GM23248 (cell line): Measurements from ENCODE around the gene FARP2. TPM values are rescaled to one million over a fixed set of nuclear protein-coding genes. Genes with fewer than 3 reads are reported as not detected.

Experiments
- DNase-seq: peaks from one replicate; pipeline ENCODE4 v3.0.0-alpha.2; 2015
- H2AFZ ChIP-seq: fragments of 200-600 bp; sonication (generic); 2 replicates; pipeline ENCODE4 v1.6.1; 2016; ENCODE audit warnings: antibody characterized with exemption
- H3F3A ChIP-seq: fragments of 200-600 bp; sonication (generic); 2 replicates; pipeline ENCODE4 v1.6.1; 2016; ENCODE audit warnings: mild to moderate bottlenecking, antibody characterized with exemption, mixed run types; ENCODE audit not compliant: insufficient read depth
- H3K27ac ChIP-seq: fragments of 200-600 bp; sonication (generic); 2 replicates; pipeline ENCODE4 v1.5.1; 2016; ENCODE audit warnings: mild to moderate bottlenecking
- H3K27me3 ChIP-seq: fragments of 200-600 bp; sonication (generic); replicated peaks from 2 replicates; pipeline ENCODE4 v1.6.1; 2016; ENCODE audit warnings: mild to moderate bottlenecking; ENCODE audit not compliant: insufficient read depth
- H3K36me3 ChIP-seq: fragments of 200-600 bp; sonication (generic); 2 replicates; pipeline ENCODE4 v1.6.1; 2016; ENCODE audit warnings: low read depth, mild to moderate bottlenecking
- H3K4me1 ChIP-seq: fragments of 200-600 bp; sonication (generic); 2 replicates; pipeline ENCODE4 v1.6.1; 2016; ENCODE audit warnings: mild to moderate bottlenecking; ENCODE audit not compliant: insufficient read depth
- H3K4me2 ChIP-seq: fragments of 200-600 bp; sonication (generic); one replicate; pipeline ENCODE4 v1.6.1; 2016; ENCODE audit warnings: mild to moderate bottlenecking; ENCODE audit not compliant: unreplicated experiment
- H3K4me3 ChIP-seq: fragments of 200-600 bp; sonication (generic); 2 replicates; pipeline ENCODE4 v1.5.1; 2016; ENCODE audit warnings: mild to moderate bottlenecking
- H3K79me2 ChIP-seq: fragments of 200-600 bp; sonication (generic); 2 replicates; pipeline ENCODE4 v1.6.1; 2016; ENCODE audit warnings: mild to moderate bottlenecking; ENCODE audit not compliant: insufficient read depth
- H3K9ac ChIP-seq: fragments of 200-600 bp; sonication (generic); 2 replicates; pipeline ENCODE4 v1.6.1; 2016; ENCODE audit warnings: mild to moderate bottlenecking
- H3K9me2 ChIP-seq: fragments of 200-600 bp; sonication (generic); 2 replicates; pipeline ENCODE4 v1.6.1; 2016; ENCODE audit warnings: mixed run types, mild to moderate bottlenecking, moderate library complexity; ENCODE audit not compliant: insufficient read depth
- H3K9me3 ChIP-seq: fragments of 200-600 bp; sonication (generic); one replicate; pipeline ENCODE4 v1.6.1; 2017; ENCODE audit warnings: low read depth
- H4K20me1 ChIP-seq: fragments of 200-600 bp; sonication (generic); 2 replicates; pipeline ENCODE4 v1.6.0; 2016; ENCODE audit not compliant: insufficient read depth
- EZH2 ChIP-seq: fragments of 200-600 bp; sonication (generic); IDR thresholded peaks from 2 replicates; pipeline ENCODE4 v1.6.1; 2018; ENCODE audit warnings: antibody characterized with exemption, mild to moderate bottlenecking; ENCODE audit not compliant: insufficient read depth, poor library complexity, severe bottlenecking
- EZH2phosphoT487 ChIP-seq: fragments of 200-600 bp; sonication (generic); IDR thresholded peaks from 2 replicates; pipeline ENCODE4 v1.6.1; 2018; ENCODE audit warnings: antibody characterized with exemption, moderate library complexity, mild to moderate bottlenecking, low read depth; ENCODE audit not compliant: insufficient read depth
- WGBS, 2 experiments: methylation state at CpG; one replicate each; pipeline ENCODE4 v1.1.6; 2015 to 2017; ENCODE audit warnings: low lambda C conversion rate in 2 of 2, low coverage in 1 of 2; ENCODE audit errors: missing lambda C conversion rate in 2 of 2; 5-methylcytosine and 5-hydroxymethylcytosine counted together
- in situ Hi-C: fragments of 300-500 bp; cut with MboI; formaldehyde crosslinking; loops from 2 replicates; pipeline ENCODE4 v1.15.0; 2020
- polyA plus RNA-seq: library from polyadenylated mRNA; unstranded; fragments of >200 nt; fragmentation: Nextera tagmentation; extraction: Ambion mirVana; gene quantifications from 2 replicates; pipeline ENCODE4 v1.2.1, GENCODE V29; 2016
- total RNA-seq: library from RNA; depleted of rRNA; stranded (reverse); fragments of >200 nt; shearing (Covaris generic); gene quantifications from 2 replicates; pipeline ENCODE4 v1.2.3, GENCODE V29; 2014

The FARP2 gene
- total and polyA plus RNA-seq, 2 experiments from 2014 or later: 30.9 to 39.0 TPM

GRCh38 chr2:241511091-241511741 lies 155.1 kb downstream of the FARP2 start:
- H3F3A ChIP-seq: peaks cover 14% of the 10 kb centered on the region
- no peak overlapping the region for H3K4me3 ChIP-seq
- no peak for TF ChIP-seq EZH2
- no peak for TF ChIP-seq EZH2phosphoT487
- no peak overlapping the region for H3K9ac ChIP-seq
- 91 to 92% methylated on average over 6 of the region's 6 CpGs for WGBS, 2 experiments
- no peaks in the 10 kb centered on the region for H3K9me3 ChIP-seq
- DNase-seq: no peak
- no peaks in the 10 kb centered on the region for H3K27me3 ChIP-seq
- H3K27ac ChIP-seq: no peak overlapping the region
- in situ Hi-C loops: no loop called here
- no peaks in the 10 kb centered on the region for H3K36me3 ChIP-seq
- no peak overlapping the region for H3K4me2 ChIP-seq
- H4K20me1 ChIP-seq: peaks cover 4% of the 10 kb centered on the region; the same call in 1 of the 2 replicates
- H3K9me2 ChIP-seq: no peaks in the 10 kb centered on the region
- H3K79me2 ChIP-seq: peaks cover 17% of the 10 kb centered on the region
- H3K4me1 ChIP-seq: peaks cover 11% of the 10 kb centered on the region; the same call in 1 of the 2 replicates
- H2AFZ ChIP-seq: no peak overlapping the region

GRCh38 chr2:241514553-241514952 lies 158.5 kb downstream of the FARP2 start:
- 55 to 62% methylated on average over 5 of the region's 5 CpGs for WGBS, 2 experiments

GRCh38 chr2:241514986-241515737 lies 159.1 kb downstream of the FARP2 start:
- DNase-seq: peak; percentile 55
- no peaks in the 10 kb centered on the region for H3K9me2 ChIP-seq
- H3K4me2 ChIP-seq: no peak overlapping the region
- H3K79me2 ChIP-seq: no peaks in the 10 kb centered on the region
- no peaks in the 10 kb centered on the region for H3K36me3 ChIP-seq
- H3K9ac ChIP-seq: no peak overlapping the region
- TF ChIP-seq EZH2phosphoT487 (no peak), EZH2 (no peak)
- peaks cover 14% of the 10 kb centered on the region for H3F3A ChIP-seq
- WGBS, 2 experiments: 54 to 58% methylated on average over 10 of the region's 10 CpGs
- H3K4me1 ChIP-seq: peaks cover 11% of the 10 kb centered on the region; the same call in 1 of the 2 replicates
- H2AFZ ChIP-seq: peak overlapping the region; percentile 52
- no peak overlapping the region for H3K4me3 ChIP-seq
- in situ Hi-C loops: no loop called here
- H3K27me3 ChIP-seq: no peaks in the 10 kb centered on the region
- H3K27ac ChIP-seq: peak overlapping the region; percentile 13
- H4K20me1 ChIP-seq: no peaks in the 10 kb centered on the region
- no peaks in the 10 kb centered on the region for H3K9me3 ChIP-seq

More at GRCh38 chr2:241514553-241514952, 158.5 kb downstream of the FARP2 start:
- H3K9ac ChIP-seq: no peak overlapping the region
- peak overlapping the region; percentile 13 for H3K27ac ChIP-seq
- H3K4me1 ChIP-seq: peaks cover 11% of the 10 kb centered on the region; the same call in 1 of the 2 replicates
- in situ Hi-C loops: no loop called here
- no peaks in the 10 kb centered on the region for H3K27me3 ChIP-seq
- peak; percentile 50 for DNase-seq
- TF ChIP-seq EZH2phosphoT487 (no peak), EZH2 (no peak)
- H3K9me2 ChIP-seq: no peaks in the 10 kb centered on the region
- peak overlapping the region; percentile 52 for H2AFZ ChIP-seq
- no peaks in the 10 kb centered on the region for H3K79me2 ChIP-seq
- H4K20me1 ChIP-seq: no peaks in the 10 kb centered on the region
- H3K9me3 ChIP-seq: no peaks in the 10 kb centered on the region
- no peak overlapping the region for H3K4me2 ChIP-seq
- no peaks in the 10 kb centered on the region for H3K36me3 ChIP-seq
- no peak overlapping the region for H3K4me3 ChIP-seq
- H3F3A ChIP-seq: peaks cover 14% of the 10 kb centered on the region

- Histone ChIP-seq H4K20me1 (no peaks in the 10 kb centered on the region), H3K27ac (no peak overlapping the region), H3F3A (peaks cover 14% of the 10 kb centered on the region), H3K4me3 (no peak overlapping the region), H3K36me3 (no peaks in the 10 kb centered on the region), H2AFZ (no peak overlapping the region), H3K27me3 (no peaks in the 10 kb centered on the region), H3K4me2 (no peak overlapping the region), H3K9ac (no peak overlapping the region), H3K4me1 (peaks cover 11% of the 10 kb centered on the region; the same call in 1 of the 2 replicates), H3K79me2 (no peaks in the 10 kb centered on the region), H3K9me2 (no peaks in the 10 kb centered on the region), H3K9me3 (no peaks in the 10 kb centered on the region)
- 93 to 97% methylated on average over 2 to 3 of the region's 3 CpGs for WGBS, 2 experiments
- DNase-seq: no peak
- TF ChIP-seq EZH2: no peak
- TF ChIP-seq EZH2phosphoT487: no peak
- in situ Hi-C loops: no loop called here
Observed at GRCh38 chr2:241516520-241516965, 160.5 kb downstream of the FARP2 start.
